HCEC 1CT (cell line): Measurements from ENCODE around the gene CCDC186.
A peak's percentile ranks its signal among the peaks of the same experiment; 100 is the strongest.

Source experiments
- DNase-seq: peaks from one replicate; pipeline ENCODE4 v3.0.0-alpha.2; 2017

Gene CCDC186

GRCh38 chr10:114173921-114174694, at the start of gene CCDC186:
Gene CCDC186 (minus strand): TSS chr10:114174203. CDS start chr10:114163268, 10,935 bp downstream.
- peak; percentile 80 for DNase-seq

- no peak for DNase-seq
Observed at GRCh38 chr10:114223066-114223465, 49.1 kb upstream of the CCDC186 start.

GRCh38 chr10:114221235-114221634, 47.2 kb upstream of the CCDC186 start:
- DNase-seq = no peak

GRCh38 chr10:114220281-114220680, 46.3 kb upstream of the CCDC186 start:
- no peak for DNase-seq

GRCh38 chr10:114215033-114215432, 41.0 kb upstream of the CCDC186 start:
- DNase-seq = no peak

GRCh38 chr10:114212153-114212552, 38.1 kb upstream of the CCDC186 start:
- no peak for DNase-seq

GRCh38 chr10:114208351-114208750, 34.3 kb upstream of the CCDC186 start:
- no peak for DNase-seq

- no peak for DNase-seq
Observed at GRCh38 chr10:114207349-114207748, 33.3 kb upstream of the CCDC186 start.

GRCh38 chr10:114206902-114207301, 32.9 kb upstream of the CCDC186 start:
- DNase-seq = no peak

GRCh38 chr10:114202812-114203211, 28.8 kb upstream of the CCDC186 start:
- no peak for DNase-seq

- DNase-seq = no peak
Observed at GRCh38 chr10:114199239-114199638, 25.2 kb upstream of the CCDC186 start.

GRCh38 chr10:114195079-114195478, 21.1 kb upstream of the CCDC186 start:
- DNase-seq = no peak

- no peak for DNase-seq
Observed at GRCh38 chr10:114189700-114190099, 15.7 kb upstream of the CCDC186 start.

- DNase-seq = no peak
Observed at GRCh38 chr10:114188900-114189299, 14.9 kb upstream of the CCDC186 start.

- no peak for DNase-seq
Observed at GRCh38 chr10:114188001-114188400, 14.0 kb upstream of the CCDC186 start.

- no peak for DNase-seq
Observed at GRCh38 chr10:114184276-114184675, 10.3 kb upstream of the CCDC186 start.

GRCh38 chr10:114183563-114183962, 9.6 kb upstream of the CCDC186 start:
- no peak for DNase-seq

- no peak for DNase-seq
Observed at GRCh38 chr10:114181971-114182370, 8.0 kb upstream of the CCDC186 start.

- DNase-seq = no peak
Observed at GRCh38 chr10:114180937-114181336, 6.9 kb upstream of the CCDC186 start.

GRCh38 chr10:114179747-114180146, 5.7 kb upstream of the CCDC186 start:
- DNase-seq = no peak

GRCh38 chr10:114179148-114179547, 5.1 kb upstream of the CCDC186 start, which contains the start of gene TDRD1:
Gene TDRD1 (plus strand): TSS chr10:114179353. CDS start chr10:114187832, 8,479 bp downstream.
- DNase-seq = no peak

GRCh38 chr10:114176511-114176910, 2.5 kb upstream of the CCDC186 start:
- no peak for DNase-seq

- no peak for DNase-seq
Observed at GRCh38 chr10:114175667-114176066, 1.7 kb upstream of the CCDC186 start.

GRCh38 chr10:114174695-114175188, 739 bp upstream of the CCDC186 start:
- peak; percentile 36 for DNase-seq

GRCh38 chr10:114173603-114173920, 441 bp downstream of the CCDC186 start:
- DNase-seq = no peak
